DMS153 treated with DMSO at 0.1 percent for 48 hours (cell line): ENCODE data around the gene HTR3C.
A peak's percentile ranks its signal among the peaks of the same experiment; 100 is the strongest.
"Not testable (repeated sequence)": the region's sequence is repeated elsewhere in the genome, so short reads cannot be mapped to it uniquely, and the experiment has no call there.

Experiments
- DNase-seq: peaks from one replicate; lab custom pipeline; 2025; ENCODE audit not compliant: unreplicated experiment; lab: John Stamatoyannopoulos, UW

HTR3C gene

DNA sequence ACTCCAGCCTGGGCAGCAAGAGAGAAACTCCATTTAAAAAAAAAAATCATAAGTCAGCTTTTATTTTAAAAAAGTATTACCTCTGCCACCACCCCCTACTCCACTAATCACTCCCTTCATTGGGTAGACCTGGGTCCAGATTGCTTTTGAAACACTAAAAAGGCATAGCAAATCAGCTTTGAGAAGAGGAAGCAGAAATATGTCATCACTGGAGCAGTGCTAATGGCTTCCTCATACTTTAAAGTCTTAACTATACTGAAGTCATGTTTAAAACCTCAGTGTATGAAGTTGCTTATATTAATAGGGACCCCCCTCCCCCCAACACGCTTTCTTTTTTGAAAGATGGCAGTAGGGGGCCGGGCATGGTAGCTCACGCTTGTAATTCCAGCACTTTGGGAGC lies 22.3 kb upstream of the HTR3C start:
- DNase-seq = no peak

DNA sequence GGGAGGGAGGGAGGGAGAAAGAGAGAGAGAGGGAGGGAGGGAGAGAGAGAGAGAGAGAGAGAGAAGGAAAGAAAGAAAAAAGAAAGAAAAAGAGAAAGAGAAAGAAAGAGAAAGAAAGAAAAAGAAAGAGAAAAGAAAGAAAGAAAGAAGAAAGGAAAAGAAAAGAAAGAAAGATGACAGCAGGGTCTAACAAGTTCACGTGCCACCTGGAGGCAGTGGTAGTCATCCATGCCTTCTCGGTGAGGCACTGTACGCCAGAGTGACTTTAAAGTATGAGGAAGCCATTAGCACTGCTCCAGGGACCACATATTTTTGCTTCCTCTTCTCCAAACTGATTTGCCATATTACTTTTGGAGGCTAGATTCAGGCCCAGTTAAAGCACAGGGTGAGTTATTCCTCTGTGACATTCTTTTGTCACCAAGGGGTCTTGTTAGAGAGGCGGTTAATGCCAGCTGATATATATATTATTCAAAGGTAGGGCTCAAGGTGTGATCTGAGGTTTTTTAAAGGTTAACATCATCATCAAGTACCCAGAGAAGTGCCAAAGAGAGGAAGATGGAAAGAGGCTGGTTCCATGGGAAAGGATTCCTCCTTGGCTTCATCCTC lies 21.6 kb upstream of the HTR3C start, which contains the start of gene HTR3D:
Gene HTR3D, plus strand, starts transcription at position 556 of the 606 bp plus-strand sequence. Its CDS starts 0 bp downstream, at position 556.
- DNase-seq = no peak

DNA sequence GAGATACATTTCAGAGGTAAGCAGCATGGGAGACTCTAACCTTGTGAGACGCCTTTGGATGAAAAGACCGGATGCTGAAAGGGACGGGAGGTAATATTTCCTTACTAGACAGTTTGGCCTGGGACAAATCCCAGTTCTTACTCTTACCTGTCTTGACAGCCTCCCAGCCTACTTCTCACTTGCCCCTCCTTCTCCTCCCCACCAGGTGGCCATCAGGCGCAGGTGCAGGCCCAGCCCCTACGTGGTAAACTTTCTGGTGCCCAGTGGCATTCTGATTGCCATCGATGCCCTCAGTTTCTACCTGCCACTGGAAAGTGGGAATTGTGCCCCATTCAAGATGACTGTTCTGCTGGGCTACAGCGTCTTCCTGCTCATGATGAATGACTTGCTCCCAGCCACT lies 15.0 kb upstream of the HTR3C start:
- DNase-seq = no peak

DNA sequence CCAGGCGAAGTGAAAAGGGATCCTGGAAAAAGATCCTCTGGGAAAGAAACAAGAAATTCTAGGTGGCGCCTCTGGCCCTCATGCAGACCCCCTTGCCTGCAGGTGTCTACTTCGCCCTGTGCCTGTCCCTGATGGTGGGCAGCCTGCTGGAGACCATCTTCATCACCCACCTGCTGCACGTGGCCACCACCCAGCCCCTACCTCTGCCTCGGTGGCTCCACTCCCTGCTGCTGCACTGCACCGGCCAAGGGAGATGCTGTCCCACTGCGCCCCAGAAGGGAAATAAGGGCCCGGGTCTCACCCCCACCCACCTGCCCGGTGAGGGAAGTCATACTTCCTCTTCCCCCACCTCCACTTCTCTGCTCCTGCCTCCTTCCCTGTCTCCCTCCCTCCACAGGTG lies 14.5 kb upstream of the HTR3C start:
- not testable (repeated sequence) for DNase-seq

DNA sequence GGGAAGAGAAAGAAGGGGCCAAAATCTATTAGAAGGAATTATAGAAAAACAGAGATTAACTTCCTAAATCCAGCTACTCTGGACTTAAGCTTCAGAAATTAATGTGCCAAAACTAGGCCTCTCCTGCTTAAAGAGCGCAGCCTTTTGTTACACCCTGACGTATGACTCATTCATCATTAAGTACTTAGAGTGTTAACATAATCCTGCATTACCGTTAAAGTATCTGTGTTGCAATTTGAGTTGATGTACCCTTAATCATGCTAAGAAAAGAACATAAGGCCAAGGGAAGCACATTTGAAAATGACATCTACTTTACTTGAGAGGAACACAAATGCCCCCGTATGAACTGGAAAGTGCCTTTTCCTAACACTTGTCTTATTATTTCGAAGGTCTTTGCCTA lies 13.4 kb upstream of the HTR3C start:
- DNase-seq = no peak

DNA sequence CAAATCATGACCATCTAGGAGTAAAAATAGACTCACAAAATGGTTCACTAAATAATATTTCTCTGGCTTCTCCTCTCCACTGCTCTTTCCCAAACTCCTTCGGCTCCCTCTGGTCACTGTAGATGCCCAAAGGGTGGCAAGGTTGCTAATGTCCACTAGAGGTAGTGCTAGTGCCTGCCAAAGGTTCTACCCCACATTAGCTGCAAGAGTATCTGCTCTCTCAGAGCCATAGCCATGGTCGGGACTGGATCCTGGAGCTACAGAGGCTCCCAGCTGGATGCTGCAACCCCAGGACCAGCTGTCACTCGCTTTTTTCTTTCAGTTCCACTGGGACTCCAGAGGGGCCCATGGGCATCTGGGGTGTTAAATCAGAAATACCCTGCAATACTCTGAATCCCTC lies 12.8 kb upstream of the HTR3C start:
- DNase-seq = peak; percentile 23

DNA sequence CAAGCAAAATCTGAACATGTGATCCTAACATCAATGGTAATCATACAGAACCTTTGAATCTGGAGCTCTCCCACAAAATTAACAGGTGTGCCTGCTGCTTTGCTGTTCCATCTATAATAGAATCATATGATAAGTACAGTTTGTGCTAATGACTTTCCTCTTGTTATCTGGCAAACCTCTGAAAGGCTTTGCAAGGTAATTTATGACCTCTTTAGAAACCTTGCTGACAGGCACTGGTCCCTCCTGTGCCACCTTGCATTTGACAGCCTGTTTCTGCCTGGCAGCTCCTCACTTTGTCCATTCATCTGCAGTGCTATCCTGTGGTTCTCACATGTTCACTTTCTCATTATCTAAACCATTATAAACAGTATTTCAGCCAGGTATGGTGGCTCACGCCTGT lies 10.2 kb upstream of the HTR3C start:
- DNase-seq = peak; percentile 52

DNA sequence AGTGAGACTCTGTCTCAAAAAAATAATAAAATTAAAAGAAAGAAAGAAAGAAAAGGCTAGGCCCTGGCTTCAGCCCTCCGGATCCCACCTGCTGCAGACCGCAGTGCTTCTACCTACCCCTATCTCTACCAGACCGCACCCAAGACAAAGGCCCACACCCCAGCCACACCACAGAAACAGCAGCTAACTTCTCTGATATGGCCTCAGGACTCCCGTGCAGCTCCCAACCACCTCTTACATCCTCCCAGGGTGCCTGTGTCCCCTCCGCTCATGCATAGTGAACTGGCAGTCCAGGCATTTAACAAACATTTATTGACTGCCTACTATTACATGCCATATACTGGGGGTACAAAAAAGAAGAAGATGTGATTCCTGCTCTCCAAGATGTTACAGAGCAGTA lies 6.9 kb upstream of the HTR3C start:
- DNase-seq = no peak

DNA sequence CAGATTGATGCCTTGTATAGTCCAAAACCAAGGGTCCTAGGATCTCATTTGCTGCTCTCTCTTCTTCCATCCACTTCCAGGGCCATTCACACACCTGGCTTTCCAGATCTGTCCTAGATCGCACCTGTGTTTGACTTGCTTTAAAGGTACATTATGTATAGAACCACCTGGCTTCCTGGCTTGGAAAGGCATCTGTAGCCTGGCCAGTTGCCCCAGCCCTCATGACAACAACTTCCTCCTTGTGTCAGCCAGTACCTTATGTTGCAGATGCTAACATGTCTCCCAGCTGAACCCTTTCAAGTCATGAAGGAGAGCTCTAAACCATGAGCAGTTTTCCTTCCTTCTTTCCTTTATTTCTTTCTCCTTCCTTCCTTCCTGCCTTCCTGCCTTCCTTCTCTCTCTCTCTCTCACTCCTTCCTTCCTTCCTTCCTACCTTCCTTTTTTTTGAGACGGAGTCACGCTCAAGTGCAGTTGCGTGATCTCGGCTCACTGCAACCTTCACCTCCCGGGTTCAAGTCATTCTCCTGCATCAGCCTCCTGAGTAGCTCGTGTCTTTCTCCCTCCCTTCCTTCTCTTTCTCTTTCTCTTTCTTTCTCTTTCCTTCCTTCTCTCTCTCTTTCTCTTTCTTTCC lies 2.5 kb upstream of the HTR3C start:
- peak; percentile 79 for DNase-seq

DNA sequence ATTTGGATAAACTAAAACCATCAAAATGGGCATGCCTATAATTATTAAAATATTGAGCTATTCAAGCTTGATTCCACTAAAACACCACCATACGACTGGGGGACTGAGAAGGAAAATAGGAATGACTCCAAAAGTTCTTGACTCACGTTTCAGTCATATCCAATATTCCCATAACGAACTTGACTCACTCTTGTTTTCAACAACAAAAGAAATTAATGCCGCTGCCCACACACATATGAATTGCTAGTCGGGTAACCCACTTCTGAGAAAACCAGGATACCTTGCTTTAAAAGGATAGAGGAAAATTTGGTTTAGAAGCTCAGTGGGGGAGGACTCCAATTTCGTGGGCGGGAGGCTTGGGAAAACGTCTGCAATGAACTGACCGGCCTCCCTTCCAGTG lies 5.2 kb downstream of the HTR3C start:
- DNase-seq = no peak

DNA sequence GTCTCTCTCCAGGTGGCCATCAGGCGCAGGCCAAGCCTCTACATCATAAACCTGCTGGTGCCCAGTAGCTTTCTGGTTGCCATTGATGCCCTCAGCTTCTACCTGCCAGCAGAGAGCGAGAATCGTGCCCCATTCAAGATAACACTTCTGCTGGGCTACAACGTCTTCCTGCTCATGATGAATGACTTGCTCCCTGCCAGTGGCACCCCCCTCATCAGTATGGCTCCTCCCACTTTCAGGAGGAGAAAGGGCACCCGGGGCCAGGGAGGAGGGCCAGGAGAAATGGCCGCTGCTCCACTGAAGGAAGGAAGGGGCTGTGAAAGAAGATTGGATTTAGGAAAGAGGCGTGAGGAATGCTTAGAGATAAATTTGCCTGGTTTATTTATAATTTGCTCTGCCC lies 6.6 kb downstream of the HTR3C start:
- no peak for DNase-seq

DNA sequence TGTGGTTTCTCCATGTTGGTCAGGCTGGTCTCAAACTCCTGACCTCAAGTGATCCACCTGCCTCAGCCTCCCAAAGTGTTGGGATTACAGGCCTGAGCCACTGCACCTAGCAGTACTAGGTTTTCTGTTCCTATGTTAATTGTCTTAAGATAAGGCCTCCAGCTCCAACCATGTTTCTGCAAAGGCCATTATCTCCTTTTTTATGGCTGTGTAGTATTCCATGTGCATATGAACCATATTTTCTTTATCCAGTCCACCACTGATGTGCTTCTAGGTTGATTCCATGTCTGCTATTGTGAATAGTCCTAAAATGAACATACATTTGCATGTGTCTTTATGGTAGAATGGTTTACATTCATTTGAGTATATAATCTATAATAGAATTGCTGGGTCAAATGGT lies 9.8 kb downstream of the HTR3C start:
- no peak for DNase-seq

DNA sequence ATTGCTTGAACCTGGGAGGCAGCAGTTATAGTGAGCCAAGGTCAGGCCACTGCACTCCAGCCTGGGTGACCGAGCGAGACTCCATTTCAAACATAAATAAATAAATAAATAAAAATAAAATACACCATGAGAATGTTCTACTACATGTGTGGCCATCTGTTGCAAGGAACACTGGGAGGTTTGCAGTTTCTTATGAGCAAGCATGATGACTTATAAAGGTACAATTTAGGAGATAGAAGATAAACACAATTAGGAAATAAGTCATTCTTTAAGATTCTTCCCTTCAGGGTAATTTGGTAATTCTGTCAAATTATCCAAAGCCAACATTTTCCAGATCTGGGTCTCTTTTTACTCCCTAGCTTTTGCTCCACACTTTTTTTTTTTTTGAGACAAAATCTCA lies 13.4 kb downstream of the HTR3C start:
- DNase-seq = no peak

DNA sequence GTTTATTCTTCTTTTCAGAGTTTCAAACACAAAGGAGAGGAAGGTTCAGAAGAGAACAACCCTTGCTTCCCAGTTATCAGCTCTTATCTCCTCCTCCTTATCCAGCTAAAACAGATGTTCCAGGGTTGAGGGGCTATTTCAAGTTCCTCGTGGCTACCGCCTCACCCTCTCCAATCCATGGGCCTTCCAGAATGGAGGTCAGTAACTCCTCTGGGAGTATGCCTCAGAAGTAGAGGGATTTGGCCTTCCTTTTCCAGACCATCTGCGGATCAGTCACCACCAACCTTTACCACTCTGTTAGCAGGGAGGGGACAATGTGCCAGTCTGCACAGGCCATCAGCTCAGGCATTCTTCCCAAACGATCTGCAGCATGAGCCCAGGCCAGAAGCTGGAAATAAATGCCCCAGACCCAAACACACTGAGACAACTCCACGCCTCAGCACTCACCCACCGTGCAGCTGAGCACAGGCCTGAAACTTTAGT lies 14.8 kb downstream of the HTR3C start:
- DNase-seq = no peak

DNA sequence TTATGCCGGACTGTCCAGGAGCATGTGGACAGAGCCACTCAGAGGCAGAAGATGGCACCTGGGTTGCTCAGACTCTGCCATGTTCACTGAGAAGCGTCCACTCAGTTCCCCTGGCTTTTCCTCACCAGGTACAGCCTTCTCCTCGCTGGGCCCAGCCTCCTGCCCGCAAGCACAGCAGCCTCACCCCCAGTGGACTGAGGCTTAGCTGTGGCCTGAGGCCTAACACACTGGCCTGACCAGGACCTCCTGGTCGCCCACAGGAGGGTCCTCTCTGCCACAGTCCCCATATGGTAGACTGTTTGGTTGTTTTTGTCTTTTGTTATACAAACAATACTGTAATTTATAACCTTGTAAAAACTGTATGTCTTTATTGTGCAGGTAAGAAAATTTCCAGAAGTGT lies 15.5 kb downstream of the HTR3C start:
- DNase-seq = no peak

DNA sequence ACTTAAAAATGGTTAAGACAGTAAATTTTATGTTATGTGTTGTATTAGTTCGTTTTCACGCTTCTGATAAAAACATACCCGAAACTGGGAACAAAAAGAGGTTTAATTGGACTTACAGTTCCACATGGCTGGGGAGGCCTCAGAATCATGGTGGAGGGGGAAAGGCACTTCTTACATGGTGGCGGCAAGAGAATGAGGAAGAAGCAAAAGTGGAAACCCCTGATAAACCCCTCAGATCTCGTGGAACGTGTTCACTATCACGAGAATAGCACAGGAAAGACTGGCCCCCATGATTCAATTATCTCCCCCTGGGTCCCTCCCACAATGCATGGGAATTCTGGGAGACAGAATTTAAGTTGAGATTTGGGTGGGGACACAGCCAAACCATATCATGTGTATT lies 18.3 kb downstream of the HTR3C start:
- not testable (repeated sequence) for DNase-seq

DNA sequence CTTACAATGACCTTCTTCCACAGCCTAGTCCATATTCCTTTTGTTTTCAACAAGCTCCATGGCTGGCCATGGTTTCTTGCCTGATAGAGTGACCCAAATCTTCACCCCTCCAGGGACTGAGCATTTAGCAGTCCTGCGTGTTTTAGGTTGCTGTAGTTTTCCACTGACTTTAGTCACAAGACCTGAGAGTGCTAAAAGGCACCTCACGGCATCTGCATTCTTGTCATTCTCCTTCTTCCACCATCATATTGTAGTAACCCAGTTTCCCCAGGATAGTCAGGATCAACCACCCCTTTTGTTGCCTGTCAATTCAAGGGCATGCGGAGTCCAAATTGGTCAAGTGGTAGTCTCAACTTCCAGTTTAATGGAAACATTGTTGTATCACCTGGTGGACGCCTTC lies 20.8 kb downstream of the HTR3C start:
- DNase-seq = no peak

DNA sequence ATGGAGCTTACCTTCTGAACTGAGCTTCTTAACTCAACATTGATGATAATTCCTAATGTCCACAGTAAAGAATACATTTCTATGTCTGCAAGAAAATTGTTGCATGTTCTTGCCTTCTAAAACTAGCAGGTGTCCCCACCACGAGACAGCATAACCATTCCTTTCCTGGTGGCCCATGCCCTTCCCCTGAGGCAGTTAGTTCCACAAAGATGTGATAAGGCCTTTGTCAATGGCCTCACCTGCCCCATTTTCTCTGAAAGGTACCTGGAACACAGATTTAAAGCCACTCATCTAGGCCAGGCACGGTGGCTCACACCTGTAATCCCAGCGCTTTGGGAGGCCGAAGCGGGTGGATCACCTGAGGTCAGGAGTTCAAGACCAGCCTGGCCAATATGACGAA lies 23.1 kb downstream of the HTR3C start:
- no peak for DNase-seq

DNA sequence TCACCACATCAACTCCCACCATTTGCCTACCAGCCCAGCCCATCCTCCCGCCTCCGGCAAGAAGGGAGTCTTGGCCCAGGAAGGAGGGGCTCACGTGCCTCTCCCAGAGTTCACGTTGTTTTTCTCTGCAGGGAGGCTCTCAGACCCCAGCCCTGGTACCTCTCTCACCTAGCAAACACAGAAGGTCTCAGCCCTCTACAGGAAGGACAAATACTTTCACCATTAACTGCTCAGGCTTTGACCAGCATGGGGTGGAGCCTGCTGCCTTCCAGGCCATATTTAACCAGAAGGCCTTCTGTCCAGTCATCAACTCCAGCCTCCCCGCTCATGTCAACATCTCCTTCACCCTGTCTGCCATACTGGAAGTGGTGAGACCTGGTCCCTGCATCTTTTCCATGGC lies 25.0 kb downstream of the HTR3C start:
- no peak for DNase-seq

DNA sequence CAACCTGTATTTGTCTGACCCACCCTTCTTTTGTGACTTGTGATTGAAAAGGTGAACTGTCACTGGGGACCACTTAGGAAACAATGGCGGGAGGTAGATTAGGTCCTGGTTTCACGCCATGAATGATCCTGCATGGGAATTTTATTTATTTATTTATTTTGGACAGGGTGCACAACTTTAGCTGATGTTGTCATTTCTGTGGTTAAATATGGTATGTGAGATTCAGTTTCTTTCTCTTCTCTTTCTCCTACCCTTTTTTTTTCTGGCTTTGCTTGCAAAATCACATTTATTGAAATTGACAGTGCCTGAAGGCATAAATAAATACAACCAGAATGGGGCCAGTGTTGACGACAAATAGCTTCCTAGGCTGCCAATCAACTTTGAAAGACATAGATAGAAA lies 26.0 kb downstream of the HTR3C start:
- DNase-seq = no peak

DNA sequence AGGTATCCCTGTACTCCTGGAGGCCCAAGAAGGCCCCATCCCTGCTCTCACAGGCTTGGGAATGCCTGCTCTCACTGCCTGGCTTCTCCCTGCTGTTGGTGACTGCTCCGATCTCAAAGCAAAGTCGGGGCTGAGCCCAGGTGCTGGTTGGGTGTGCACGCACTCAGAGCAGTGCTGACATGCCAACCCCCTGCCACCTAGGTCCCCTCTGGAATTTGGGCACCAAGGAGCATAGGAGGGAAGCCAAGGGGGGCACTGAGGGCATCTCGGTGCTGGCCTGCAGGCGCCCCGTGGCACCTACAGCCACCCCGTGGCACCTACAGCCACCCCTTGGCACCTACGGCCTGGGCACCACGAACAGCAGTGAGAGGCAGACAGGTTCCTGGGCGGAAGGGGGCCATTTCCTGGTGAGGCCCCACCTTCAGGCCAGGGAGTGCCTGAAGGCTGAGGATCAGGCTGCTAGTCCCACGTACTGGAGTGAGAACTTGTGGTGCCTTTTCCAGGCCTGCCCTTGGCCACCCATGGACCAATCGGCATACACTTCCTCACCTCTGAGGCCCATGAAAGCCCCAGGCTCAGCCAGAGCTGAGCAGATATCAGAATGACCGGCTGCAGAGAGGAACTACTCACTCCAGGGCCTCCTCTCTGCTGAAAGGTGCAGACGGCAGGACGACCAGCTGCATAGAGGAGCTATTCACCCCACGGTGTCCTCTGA lies 28.4 kb downstream of the HTR3C start:
- DNase-seq = no peak

DNA sequence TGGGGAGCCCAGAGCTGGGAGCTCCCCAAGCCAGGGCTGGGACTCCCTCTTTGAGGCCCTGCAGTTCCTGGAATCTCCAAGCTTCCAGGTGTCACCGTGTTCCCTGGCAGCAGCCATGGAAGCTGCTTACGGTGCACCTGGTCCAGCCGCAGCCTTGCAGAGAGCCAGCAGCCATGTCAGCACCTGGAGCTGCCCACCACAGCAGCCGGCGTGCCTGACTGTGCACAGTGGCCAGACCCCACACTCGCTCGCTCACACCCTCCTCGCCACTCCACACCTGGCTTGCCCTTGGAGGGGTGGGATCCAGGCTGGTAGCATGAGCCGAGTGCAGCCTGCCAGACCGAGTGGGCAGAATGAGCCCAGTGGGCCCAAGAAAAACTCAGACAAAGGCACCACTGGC lies 29.2 kb downstream of the HTR3C start:
- DNase-seq = no peak
